ENCODE data around the gene SPOCK1.

Gene SPOCK1

DNA sequence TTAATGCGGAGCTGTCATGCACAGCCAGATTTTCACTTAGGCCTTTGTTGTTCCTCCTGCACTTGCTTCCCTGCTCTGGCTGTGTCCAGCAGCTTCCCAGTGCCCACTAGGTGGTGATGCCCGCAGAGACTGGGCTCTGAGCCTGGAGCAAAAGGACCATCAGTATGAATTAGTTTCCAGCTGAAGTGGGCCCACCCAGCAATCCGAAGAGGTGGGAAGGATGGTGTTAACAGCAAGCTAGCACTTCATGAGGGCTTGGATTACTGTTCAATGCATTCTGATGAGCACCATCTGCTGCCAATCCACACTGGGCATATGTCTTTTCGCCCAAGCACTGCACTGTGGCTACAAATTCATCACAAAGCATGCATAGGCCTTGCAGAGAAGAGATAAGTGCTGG is 459.1 kb downstream of the SPOCK1 start:
- no peak for DNase-seq

DNA sequence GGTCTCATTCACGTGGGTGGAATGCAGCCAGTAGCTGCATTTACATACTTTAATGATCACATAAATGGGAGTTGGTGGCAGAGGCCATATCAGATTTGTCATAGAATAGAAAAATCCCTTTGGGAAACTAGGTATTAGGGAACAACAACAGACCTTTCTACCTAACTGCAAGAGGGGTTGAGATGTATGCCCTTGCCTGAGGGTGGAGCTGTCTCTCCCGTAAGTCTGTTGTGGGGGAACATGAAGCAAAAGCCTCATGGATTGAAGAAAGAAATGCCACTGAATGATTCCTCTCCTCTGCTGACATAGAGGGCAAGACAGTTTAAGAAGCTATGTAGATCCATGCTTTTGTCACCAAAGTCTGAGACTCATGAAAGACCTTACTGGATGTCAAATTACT is 461.3 kb downstream of the SPOCK1 start:
- no peak for DNase-seq

DNA sequence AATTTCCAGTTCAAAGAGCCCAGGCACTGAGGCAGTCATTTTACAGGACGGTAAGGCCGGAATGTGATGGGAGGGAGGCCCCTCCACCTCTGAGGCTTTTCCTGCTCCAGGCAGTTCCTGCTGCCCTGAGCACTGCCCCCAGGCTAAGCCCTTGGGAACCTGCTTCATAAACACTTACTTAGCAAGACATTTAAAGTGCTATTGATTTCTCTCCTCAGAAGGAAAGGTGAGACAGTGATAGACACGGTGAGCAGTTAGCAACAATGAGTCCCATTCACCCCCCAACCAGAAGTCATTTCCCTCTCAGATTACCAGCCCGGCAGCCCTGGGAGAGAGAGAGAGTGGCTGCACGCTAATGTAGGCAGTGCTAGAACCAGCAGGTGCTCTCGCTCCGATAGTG is 462.5 kb downstream of the SPOCK1 start:
- no peak for DNase-seq

DNA sequence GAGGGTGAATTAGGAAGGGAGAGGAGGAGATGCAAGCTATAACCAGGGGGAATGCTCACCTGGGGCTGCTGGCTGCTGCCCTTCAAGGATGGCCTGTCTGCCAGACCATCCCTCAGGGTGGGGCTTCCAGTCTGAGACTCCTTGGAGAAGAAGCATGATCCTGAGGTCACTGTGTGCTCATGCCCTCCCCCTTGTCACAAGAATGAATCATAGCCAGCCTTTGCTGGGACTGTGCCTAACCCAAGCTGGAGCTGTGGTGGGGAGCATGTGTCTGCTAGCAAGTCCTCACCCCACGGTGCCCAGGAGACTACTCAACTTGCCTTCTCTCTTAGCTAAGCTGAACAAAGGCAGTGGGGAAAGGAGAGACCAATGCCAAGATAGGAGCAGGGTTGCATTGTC is 463.6 kb downstream of the SPOCK1 start:
- DNase-seq = no peak

DNA sequence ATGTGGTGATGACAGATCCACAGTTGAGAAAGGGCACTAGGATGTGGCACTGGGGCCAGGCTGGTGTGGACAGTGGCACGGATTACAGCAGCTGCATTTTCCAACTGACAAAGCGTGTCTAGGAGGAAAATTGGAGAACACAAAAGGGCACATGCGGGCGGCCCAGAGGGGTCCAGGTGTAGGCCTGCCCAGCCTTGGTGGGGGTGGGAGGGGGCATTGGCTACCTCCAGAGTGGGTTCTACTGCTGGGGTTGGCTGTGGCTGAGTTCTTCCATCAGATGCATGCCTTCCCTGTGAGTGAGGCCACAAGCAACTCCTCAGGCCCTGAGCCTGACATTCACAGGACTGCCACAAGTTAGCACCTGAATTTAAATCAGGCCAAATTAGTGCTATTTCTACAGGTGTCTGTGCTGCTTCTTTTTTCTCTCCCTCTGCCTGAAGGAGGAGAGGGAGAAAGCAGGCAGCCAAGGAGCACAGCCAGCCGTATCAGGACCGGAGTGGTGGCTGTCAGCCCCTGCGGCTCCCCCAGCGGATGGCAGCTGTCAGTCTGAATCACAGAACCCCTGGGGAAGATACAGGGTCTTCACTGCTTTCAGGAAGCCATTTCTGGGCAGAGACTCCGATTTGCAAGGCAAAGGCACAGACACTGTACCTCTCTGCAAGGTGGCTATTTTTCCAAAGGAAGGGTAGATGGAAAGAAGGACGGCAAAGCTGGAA is 464.2 kb downstream of the SPOCK1 start:
- DNase-seq = no peak

DNA sequence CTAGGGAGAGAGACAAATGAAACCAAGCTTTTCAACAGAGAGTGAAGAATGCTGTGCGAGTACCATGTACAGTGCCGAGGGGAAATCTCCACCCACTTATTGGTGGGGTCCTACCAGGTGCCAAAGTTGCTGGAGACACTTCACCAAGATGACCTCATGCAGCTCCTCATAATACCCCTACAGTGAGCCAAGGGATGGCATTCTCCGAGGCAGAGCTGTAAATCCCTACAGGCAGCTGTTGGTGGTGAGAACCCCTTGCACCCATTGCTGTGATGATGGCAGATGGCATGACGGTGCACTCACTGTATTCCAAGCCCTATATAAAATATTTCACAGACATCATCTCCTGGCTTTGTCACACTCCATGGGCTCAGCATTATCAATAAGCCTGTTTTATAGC is 464.9 kb downstream of the SPOCK1 start:
- no peak for DNase-seq

DNA sequence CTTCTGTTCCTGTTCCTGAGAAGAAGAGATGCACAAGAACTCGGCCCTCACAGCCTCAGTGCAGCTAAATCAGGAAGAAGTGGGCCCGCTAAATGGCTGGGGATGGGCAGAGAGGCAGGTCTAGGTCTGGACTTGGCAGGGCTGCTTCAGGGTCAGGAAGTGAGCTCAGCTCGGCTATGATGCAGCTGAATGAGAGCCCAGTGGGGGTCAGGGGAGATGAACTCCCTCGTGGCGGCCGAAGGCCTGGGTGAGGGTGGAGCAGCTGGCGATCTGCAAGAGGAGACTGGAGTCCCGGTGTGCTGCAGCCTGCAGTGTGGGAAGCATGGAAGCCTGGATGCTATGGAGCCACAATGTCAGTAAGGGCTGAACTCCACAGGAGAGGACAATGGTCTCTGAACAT is 466.2 kb downstream of the SPOCK1 start:
- no peak for DNase-seq

DNA sequence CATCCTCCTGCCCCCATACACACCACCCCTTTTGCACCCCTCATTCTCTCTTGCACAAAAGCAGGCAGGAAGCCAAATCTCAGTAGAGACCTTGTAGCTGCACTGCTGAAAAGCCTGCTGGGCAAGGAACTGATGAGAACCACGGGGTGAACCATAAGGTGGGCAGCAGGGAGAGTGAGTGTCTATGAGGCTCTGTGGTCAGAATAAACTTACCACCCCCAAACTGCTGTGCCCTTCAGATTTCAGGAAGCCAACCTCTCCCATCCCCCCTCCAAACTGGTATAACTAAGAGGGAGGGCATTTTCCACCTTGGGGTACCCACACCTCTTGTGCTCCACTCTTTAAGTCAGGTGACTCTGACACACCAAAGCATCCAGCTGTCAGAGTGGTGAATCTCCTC is 471.4 kb downstream of the SPOCK1 start:
- no peak for DNase-seq

DNA sequence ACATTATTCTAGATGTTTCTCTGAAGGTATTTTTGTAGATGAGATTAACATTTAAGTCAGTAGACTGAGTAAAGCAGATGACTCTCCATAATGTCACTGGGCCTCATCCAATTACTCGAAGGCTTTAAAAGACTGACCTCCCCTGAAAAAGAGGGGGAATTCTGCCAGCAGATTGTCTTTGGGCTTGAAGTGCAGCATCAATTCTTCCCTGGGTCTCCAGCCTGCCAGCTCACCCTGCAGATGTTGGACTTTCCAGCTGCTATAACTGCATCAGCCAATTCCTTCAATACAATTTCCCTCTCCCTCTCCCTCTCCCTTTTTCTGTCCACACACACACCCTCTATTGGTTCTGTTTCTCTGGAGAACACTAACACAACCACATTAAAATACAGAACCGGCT is 472.8 kb downstream of the SPOCK1 start:
- DNase-seq = no peak

DNA sequence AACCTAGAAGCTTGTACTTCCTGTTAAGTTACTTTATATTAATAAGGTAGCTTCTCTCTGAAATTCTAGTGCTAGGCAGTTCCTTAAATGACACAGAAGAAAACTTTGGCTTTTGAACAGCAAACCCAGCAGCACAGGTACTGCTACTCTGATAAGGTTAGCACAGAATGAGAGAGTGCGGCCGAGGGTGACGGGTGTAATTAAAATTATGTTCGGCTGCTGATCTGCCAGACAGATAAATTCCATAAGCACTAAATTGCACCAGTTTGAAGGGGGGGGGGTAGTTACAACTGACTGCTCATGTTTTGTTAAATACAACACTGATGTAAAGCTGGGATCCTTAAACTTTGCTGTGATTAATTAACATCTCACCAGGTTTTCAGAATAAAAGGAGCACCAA is 475.1 kb downstream of the SPOCK1 start:
- no peak for DNase-seq

DNA sequence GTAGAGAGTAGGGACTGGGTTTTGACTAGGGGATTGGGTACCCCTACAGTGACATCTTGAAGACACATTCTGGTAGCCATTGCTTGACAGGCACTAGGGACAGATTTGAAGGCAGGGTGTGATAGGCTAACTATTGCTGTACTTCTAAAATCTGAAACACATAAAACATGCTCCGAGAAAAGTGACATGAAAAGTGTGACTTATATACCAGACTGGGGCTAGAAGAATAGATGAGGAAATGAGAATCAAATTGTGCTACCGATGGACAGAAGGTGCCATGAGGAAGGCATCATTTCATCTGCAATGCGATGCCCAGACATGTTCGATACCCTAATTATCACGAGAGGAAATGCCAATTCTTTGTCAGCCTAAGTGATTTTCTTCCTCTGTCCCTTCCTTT is 475.8 kb downstream of the SPOCK1 start:
- DNase-seq = no peak

DNA sequence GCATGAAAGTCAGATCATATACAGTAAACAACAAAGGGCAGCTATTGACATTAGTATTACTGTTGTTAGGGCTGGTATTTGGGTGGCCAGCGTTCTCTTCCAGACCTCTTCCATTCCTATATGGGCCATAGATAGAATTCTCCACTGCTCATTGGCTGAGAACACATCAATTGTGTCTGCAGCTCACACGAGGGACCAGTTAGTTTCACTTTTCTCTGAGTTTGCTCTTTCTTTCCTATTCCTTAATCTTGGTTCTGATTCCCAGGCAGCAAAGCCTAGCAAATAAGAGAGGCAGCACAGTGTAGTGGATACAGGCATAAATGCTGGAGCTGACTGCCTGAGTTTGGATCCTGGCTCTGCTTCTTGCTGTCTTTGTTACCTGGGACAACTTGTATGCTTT is 476.4 kb downstream of the SPOCK1 start:
- DNase-seq = no peak

DNA sequence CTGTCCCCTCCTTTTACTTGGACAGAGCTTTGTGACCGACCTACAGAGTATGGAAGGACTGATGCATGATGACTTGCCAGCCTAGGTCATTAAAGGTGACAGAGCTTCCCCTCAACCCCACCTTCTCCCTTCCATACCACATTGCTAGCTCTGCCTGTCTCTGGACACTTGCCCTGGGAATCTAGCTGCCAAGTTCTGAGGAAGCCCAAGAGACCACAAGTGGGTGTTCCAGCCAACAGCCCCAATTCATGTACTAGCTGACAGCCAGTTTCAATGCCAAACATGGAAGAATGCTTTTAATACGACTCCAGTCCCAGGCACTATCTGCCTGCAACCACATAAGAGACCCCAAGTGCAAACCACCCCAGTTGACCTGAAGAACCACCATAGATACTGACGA is 477.1 kb downstream of the SPOCK1 start:
- DNase-seq = no peak

DNA sequence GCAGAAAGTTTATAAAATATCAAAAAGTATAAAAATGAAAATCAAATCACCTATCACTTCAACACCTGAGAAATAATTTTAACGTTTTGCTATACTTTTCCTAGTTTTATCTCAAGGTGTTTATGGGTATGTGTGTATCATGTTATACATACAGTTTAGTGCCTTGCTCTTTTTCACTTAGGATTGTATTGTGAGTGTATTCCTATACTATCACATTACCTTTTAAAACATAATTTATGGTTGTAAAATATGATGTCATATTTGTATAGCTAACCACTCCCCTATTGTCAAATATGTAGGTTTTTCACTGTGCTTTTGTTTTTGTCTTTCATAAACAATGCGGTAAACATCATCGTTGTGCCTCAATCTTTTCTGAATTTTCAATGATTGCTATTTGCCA is 479.9 kb downstream of the SPOCK1 start:
- no peak for DNase-seq

DNA sequence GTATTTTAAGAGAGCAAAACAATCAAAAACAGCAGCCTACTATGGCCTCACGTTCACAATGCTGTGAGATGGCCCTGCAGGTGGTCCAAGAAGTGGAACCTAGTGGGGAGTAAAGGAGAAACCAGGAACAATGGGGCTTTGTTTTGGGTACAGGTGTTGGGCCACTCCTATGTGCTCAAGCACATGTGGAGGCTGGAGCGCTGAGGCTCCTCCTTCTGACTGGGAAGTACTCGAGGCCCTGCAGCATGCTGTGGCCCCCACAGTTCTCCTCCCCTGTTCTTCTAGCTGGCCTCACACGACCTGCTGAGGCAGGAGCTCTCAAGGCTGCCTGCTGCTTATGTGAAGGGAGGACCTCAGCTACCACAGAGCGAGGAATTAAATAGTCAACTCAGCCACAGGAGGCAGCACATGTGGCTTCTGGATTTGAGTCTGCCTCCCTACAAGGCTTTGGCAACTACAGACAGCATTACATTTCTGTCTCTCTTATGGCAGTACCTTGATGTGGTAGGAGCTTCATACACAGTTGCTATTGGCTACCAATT is 482.3 kb downstream of the SPOCK1 start:
- DNase-seq = no peak

DNA sequence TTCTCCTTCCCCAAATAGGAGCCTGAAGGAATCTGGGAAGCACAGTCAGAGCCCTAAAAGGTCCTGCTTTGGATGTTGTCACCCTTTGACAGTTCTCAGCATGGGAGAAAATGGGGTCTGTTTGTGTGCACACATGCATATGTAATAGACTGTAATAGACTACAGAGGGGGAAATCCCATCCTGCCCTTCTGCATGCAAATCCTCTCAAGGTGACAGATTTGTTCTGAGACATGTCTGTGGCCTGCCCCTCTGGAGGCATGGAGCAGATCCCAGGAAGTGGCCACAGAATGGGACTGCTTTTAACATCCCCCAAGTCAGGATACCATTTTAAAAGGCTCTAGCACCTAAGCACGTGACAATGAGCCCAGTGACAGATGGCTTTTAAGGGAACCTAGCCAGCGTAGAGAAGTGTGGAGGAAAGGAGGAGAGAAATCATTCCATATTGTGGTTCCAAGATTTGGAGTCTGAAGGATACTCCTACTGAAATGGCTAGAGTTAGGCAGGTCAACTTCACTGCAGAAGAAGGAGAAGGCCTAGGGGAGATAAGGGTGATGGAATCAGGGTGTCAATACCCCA is 483.5 kb downstream of the SPOCK1 start:
- no peak for DNase-seq

DNA sequence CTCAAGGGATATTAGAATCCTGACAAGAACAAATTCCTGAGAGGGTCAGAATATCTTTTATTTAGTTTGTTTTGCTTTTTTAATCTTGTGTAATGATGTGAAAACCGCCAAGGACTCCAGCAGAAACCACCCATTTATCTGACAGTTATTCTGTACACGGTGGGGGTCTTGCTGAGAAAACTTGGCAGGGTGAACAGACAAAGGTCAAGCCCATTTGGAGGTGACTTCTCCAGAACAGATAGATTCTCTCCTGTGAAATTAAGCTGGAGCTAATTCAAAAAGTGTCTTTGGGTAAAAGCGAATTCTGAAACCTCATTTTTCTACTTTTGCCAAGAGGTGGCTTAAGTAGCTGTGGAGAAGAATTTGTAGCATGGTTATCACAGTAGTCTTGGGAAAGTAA is 484.4 kb downstream of the SPOCK1 start:
- no peak for DNase-seq

DNA sequence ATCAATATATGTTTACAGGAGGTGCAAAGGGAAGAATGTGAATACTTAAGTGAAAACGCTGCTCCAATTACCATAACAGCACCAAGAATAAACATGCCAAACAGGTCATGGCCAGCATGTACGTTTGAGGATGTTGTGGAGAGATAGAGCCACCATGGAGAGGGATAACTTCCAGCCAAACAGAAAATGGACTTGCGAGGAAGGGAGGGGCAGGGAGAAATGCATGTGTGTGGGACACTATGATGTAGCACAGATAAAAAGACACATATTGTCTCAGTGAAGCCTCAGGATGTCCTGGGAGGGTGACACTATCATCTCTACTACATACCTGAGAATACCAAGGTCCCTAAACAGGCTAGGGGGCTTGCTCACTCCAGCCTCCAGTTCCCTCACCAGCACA is 488.9 kb downstream of the SPOCK1 start:
- DNase-seq = no peak

DNA sequence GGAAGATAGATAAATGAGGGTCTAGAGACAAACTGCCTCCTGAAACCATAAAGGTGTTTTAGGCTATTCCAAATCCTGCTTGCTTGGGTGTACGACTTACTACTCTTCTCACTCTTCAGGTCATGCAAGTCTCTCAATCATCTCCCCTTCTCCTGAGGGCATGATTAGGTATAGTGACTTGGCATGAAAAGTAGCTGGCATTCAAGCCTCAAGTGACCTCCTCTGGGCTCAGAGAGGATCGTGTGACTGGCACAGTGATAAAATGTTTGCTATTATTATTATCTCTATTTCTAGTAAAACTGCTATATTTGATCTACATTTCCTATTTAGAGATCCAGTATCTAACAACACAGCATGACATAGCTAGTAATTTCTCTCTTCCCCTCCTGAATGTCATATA is 494.8 kb downstream of the SPOCK1 start:
- DNase-seq = no peak

DNA sequence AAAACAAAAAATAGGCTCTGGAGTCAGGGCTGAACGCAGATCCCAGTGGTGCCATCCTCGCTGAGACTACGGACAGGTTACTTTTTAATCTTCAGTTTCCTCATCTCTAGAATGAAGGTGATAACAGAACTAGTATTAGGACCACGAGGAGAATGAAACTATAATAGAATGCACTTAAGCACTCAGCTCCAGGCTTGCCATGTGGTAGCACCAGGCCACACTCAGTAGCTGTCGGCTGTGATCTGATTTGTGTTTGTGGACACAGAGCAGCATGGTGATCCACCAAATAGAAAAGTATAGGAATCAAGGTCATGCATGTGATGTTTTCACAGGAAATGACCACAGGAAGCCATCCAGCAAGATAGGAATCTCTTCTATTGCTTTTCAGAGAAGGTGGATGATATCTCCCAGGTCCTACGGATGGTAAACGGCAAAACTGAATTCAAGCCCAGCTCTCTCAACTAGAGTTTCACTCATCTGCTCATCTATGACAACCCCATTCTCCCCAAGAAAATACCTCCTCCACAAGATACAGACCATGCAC is 498.0 kb downstream of the SPOCK1 start:
- DNase-seq = no peak

DNA sequence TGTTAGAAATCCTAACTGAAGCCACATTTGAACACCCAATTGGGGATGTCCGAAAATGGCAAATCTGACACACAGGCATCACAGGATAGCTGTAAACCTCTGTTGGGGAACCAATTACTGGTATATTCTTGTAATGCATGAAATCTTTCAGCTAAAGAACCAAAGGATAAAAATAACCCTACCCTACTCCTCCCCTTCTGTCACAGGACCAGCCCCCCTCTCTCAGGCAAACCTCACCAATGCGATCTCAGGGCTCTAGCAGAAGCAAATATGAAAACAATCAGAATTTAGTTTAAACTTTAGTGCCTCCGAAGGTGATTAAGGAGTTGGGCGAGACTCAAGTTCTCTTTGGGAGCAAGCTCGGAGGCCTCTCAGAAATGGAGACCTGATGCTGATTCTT is 499.3 kb downstream of the SPOCK1 start:
- no peak for DNase-seq

DNA sequence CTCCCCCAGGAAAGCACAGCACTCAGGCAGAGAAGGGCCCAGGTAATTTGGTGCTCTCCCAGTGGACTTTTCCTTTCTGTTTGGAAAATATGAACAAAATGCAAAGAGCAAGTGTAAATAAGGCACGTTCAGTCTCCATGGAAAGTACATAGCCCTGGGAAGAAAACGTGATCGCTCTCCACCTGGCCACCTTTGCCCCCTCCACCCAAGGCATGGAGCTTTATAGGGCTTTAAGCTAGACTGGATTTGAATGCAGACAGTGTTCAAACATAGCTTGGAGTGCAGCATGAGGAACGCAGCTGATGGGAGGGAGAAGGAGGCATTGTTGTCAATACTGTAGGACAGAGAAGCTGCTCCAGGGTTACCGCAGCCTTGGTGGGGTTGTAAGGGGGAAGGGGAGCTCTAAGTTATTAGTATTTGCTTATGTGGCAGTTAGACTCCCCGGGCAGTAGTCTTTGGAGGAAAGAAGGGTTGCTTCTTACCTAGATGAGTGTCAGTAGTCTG is 500.2 kb downstream of the SPOCK1 start:
- no peak for DNase-seq

DNA sequence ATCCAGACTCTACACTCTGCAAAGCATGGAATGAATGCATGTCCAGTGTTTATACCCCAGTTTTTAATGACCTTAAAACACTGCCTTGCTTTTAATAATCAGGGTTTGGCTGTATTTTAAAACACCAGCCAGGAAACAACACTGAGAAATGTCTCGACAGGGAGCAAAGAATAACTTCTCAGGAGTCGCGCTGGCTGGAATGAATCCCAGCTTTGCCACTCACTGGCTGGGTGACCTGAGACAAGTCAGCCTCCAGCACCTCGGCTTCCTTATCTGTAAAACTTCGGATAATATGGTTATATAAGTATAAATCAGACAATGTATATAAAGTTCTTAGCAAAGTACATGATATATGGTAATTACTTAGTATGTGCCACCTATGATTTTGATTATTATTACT is 505.0 kb downstream of the SPOCK1 start:
- no peak for DNase-seq

DNA sequence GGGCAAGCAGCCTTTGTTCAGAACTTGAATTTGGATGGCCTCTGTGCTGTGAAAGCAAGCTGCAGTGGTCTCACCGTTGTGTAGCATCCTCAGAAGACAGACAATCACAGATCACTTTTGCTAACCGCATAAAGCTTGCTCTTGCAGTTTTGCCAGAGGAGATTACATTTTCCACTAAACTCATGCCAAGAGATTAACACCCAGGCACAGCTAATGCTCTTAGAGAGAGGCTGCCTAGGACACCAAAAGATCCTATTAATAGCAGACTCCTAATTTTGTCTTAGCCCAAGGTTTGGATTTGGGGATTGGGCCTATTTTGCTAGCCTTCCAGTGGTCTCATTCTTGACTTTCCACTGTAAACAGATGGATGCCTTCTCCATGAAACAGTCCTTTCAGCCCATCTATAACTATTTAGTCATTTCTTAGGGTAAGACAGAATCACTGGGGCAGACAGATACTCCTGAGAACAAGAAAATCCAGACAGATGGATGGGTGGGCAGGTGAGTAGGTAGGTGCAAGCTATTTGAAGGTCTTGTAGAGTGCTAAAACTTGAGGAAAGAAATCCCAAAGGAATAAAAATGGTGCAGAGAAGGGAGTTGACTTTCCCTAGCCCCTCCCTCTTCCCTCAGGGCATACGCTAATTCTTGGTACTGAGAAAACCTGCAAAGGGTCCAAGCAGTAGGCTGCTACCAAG is 506.2 kb downstream of the SPOCK1 start:
- DNase-seq = no peak
